Lower leg skin (tissue), 3 donors: Measurements from ENCODE around the gene DAB2IP.

Experiments
- CTCF ChIP-seq, 3 donors: fragments of 450-650 bp; IDR thresholded peaks; one replicate each; pipeline ENCODE4 v1.5.1; 2016; ENCODE audit warnings: antibody characterized with exemption in 3 of 3, mild to moderate bottlenecking in 3 of 3, moderate library complexity in 2 of 3
- POLR2A ChIP-seq, 2 donors: fragments of 450-650 bp; IDR thresholded peaks; one replicate each; pipeline ENCODE4 v1.6.1; 2016 to 2017; ENCODE audit warnings: antibody characterized with exemption in 2 of 2, mild to moderate bottlenecking in 1 of 2, moderate library complexity in 1 of 2

- TF ChIP-seq CTCF (IDR thresholded peaks at IDR 0.05): no peak
- no peak for TF ChIP-seq POLR2A (IDR thresholded peaks at IDR 0.05)
These were observed 7.2 kb downstream of the DAB2IP start for GRCh38 chr9:121658591-121658990.
